Thymus (tissue), 11 donors: ENCODE results near the gene NT5C3B. TPM values are rescaled to one million over a fixed set of nuclear protein-coding genes. Genes with fewer than 3 reads are reported as not detected.
A peak's percentile ranks its signal among the peaks of the same experiment; 100 is the strongest.
"Not testable (repeated sequence)": the region's sequence is repeated elsewhere in the genome, so short reads cannot be mapped to it uniquely, and the experiment has no call there.

Source experiments
- DNase-seq, 9 donors: peaks; one replicate each; pipeline ENCODE4 v3.0.0-alpha.2; 2013; ENCODE audit warnings: low spot score in 9 of 9, low read depth in 6 of 9, missing footprints in 1 of 9
- H3K27ac ChIP-seq, 2 donors: one replicate each; pipeline ENCODE4 v1.5.1; 2013; ENCODE audit warnings: control low read depth in 1 of 2, low read depth in 1 of 2, low read length in 1 of 2, mild to moderate bottlenecking in 1 of 2, moderate library complexity in 1 of 2
- H3K27me3 ChIP-seq, 2 donors: one replicate each; pipeline ENCODE4 v1.5.1; 2013; ENCODE audit warnings: low read length in 1 of 2; ENCODE audit not compliant: control insufficient read depth in 2 of 2, insufficient read depth in 1 of 2
- H3K36me3 ChIP-seq, 2 donors: one replicate each; pipeline ENCODE4 v1.5.1; 2013; ENCODE audit warnings: low read length in 1 of 2, mild to moderate bottlenecking in 1 of 2, moderate library complexity in 1 of 2; ENCODE audit not compliant: control insufficient read depth in 2 of 2, insufficient read depth in 2 of 2
- H3K4me1 ChIP-seq, 2 donors: one replicate each; pipeline ENCODE4 v1.5.1; 2013; ENCODE audit warnings: low read length in 2 of 2; ENCODE audit not compliant: control insufficient read depth in 2 of 2, insufficient read depth in 2 of 2
- H3K4me3 ChIP-seq, 2 donors: one replicate each; pipeline ENCODE4 v1.5.1; 2013; ENCODE audit warnings: low read length in 2 of 2, control low read depth in 1 of 2, mild to moderate bottlenecking in 1 of 2
- H3K9me3 ChIP-seq, 2 donors: one replicate each; pipeline ENCODE4 v1.5.1; 2013; ENCODE audit warnings: low read length in 1 of 2, mild to moderate bottlenecking in 1 of 2; ENCODE audit not compliant: control insufficient read depth in 2 of 2, insufficient read depth in 1 of 2
- WGBS: extraction: QIAGEN DNeasy Blood & Tissue Kit; methylation state at CpG from one replicate; pipeline ENCODE4 v1.1.7; 2013; 5-methylcytosine and 5-hydroxymethylcytosine counted together
- polyA plus RNA-seq: library from polyadenylated mRNA; stranded (reverse); fragments of 200-250 nt; gene quantifications from one replicate; pipeline ENCODE4 v1.2.3, GENCODE V29; 2013
- total RNA-seq: library from RNA; stranded (reverse); fragments of 120-200 nt; gene quantifications from one replicate; pipeline ENCODE4 v1.2.4, GENCODE V29; 2013
- donor health status: healthy.

Gene NT5C3B
- total and polyA plus RNA-seq, 2 donors = 29.9 to 57.3 TPM

- WGBS = 37% methylated on average over 13 of the region's 13 CpGs
- DNase-seq = no peak
Observed at GRCh38 chr17:41835214-41835799, 725 bp downstream of the NT5C3B start.

GRCh38 chr17:41829961-41830360, 6.1 kb downstream of the NT5C3B start:
- H3K27me3 ChIP-seq, H3K4me1 ChIP-seq, H3K4me3 ChIP-seq, H3K9me3 ChIP-seq, H3K27ac ChIP-seq, DNase-seq, H3K36me3 ChIP-seq: not testable (repeated sequence)
- 90% methylated on average over 10 of the region's 10 CpGs for WGBS

More at GRCh38 chr17:41835214-41835799, 725 bp downstream of the NT5C3B start:
- no peaks in the 10 kb centered on the region for H3K9me3 ChIP-seq
- H3K27me3 ChIP-seq = peaks cover 0 to 26% of the 10 kb centered on the region in 2 donors
- H3K27ac ChIP-seq = no peak overlapping the region
- H3K36me3 ChIP-seq = peaks cover 0 to 6% of the 10 kb centered on the region in 2 donors
- H3K4me1 ChIP-seq = peaks cover 3 to 11% of the 10 kb centered on the region in 2 donors
- H3K4me3 ChIP-seq = peak overlapping the region; percentile 54 to 67

DNA sequence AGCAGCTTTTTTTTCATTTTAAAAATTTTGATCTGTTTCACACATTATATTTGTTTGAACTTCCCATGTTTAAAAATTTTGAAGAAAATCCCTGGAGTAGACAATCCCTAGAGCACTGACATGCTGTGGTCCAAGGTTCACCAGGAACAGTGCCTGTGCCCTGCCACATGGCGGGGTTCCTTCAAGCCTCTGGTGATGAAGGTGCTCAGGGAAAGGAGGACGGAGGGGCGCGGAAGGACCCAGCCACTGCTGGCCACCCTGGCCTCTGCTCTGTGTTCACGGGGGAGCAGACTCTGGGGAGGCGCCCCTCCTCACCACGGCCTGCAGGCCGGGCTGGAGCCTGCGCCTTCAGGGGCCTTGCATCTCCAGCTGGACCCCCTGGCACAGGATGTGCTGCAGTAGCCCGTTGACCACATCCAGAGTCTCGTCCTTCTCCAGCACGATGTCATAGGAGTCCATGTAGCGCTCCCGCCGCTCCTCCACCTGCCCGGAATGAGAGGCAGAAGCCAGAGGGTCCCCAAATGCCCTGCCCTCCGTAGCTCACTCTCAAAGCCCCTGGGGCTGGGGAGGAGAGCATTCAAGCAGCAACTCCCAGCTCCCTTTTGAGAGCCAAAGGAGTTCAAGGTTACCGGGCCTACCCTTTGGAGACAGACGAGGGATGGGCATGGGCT, 10.7 kb downstream of the NT5C3B start:
- WGBS = 97% methylated on average over 19 of the region's 19 CpGs
- Histone ChIP-seq H3K36me3 (peaks cover 4 to 8% of the 10 kb centered on the region in 2 donors), H3K27me3 (no peaks in the 10 kb centered on the region), H3K4me3 (no peak overlapping the region), H3K9me3 (no peaks in the 10 kb centered on the region), H3K27ac (no peak overlapping the region), H3K4me1 (no peaks in the 10 kb centered on the region)
- DNase-seq = no peak

DNA sequence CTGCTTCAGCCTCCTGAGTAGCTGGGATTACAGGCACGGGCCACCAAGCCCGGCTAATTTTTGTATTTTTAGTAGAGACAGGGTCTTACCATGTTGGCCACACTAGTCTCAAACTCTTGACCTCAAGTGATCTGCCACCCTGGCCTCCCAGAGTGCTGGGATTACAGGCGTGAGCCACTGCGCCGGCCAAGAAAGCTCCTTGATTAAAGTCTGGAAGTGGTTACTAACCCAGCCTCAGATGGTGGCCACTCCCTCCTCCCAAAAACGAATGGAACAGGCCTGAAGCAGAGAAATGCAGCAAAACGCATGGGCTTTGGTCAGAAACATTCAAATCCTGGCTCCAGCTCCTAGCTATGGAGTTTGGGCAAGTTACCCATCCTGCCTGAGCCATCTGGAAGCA, 11.9 kb downstream of the NT5C3B start:
- Histone ChIP-seq H3K27ac (no peak overlapping the region), H3K4me1 (no peaks in the 10 kb centered on the region), H3K4me3 (no peak overlapping the region), H3K36me3 (peaks cover 3% of the 10 kb centered on the region in 2 donors), H3K27me3 (no peaks in the 10 kb centered on the region), H3K9me3 (no peaks in the 10 kb centered on the region)
- no peak for DNase-seq
- 78% methylated on average over 7 of the region's 7 CpGs for WGBS

- H3K9me3 ChIP-seq = no peaks in the 10 kb centered on the region
- no peaks in the 10 kb centered on the region for H3K4me1 ChIP-seq
- peaks cover 3% of the 10 kb centered on the region in 2 donors for H3K36me3 ChIP-seq
- H3K27ac ChIP-seq = no peak overlapping the region
- H3K4me3 ChIP-seq = no peak overlapping the region
- no peaks in the 10 kb centered on the region for H3K27me3 ChIP-seq
- no peak for DNase-seq
- 95% methylated on average over 7 of the region's 7 CpGs for WGBS
Observed at GRCh38 chr17:41823580-41823979, 12.5 kb downstream of the NT5C3B start.

GRCh38 chr17:41823141-41823524, 12.9 kb downstream of the NT5C3B start:
- no peak for DNase-seq
- peaks cover 3% of the 10 kb centered on the region in 2 donors for H3K36me3 ChIP-seq
- no peak overlapping the region for H3K27ac ChIP-seq
- H3K9me3 ChIP-seq = no peaks in the 10 kb centered on the region
- no peaks in the 10 kb centered on the region for H3K4me1 ChIP-seq
- H3K27me3 ChIP-seq = no peaks in the 10 kb centered on the region
- no peak overlapping the region for H3K4me3 ChIP-seq
- WGBS = 97% methylated on average over 1 of the region's 1 CpG

- Histone ChIP-seq H3K27me3 (no peaks in the 10 kb centered on the region), H3K4me3 (no peak overlapping the region), H3K36me3 (peaks cover 3% of the 10 kb centered on the region in 2 donors), H3K9me3 (no peaks in the 10 kb centered on the region), H3K4me1 (no peaks in the 10 kb centered on the region), H3K27ac (no peak overlapping the region)
- WGBS = 92% methylated on average over 12 of the region's 12 CpGs
- DNase-seq = no peak
Observed at GRCh38 chr17:41822216-41823140, 13.6 kb downstream of the NT5C3B start.

GRCh38 chr17:41821776-41822175, 14.3 kb downstream of the NT5C3B start:
- H3K36me3 ChIP-seq = peaks cover 3% of the 10 kb centered on the region in 2 donors
- WGBS = 96% methylated on average over 14 of the region's 14 CpGs
- DNase-seq = no peak
- no peaks in the 10 kb centered on the region for H3K4me1 ChIP-seq
- no peak overlapping the region for H3K27ac ChIP-seq
- no peaks in the 10 kb centered on the region for H3K9me3 ChIP-seq
- H3K4me3 ChIP-seq = no peak overlapping the region
- peaks cover 0 to under 1% of the 10 kb centered on the region in 2 donors for H3K27me3 ChIP-seq

DNA sequence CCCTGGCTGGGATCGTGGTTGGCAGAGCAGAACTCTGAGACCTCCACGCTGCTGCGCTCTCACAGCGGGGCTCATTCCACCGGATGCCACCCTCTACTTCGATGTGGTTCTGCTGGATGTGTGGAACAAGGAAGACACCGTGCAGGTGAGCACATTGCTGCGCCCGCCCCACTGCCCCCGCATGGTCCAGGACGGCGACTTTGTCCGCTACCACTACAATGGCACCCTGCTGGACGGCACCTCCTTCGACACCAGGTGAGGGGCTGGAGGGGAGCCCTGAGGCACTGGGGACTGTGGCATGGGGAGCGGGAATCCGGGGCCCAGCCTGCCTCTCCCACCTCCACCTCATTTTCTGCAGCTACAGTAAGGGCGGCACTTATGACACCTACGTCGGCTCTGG, 18.0 kb downstream of the NT5C3B start:
- Histone ChIP-seq H3K9me3 (peaks cover 0 to under 1% of the 10 kb centered on the region in 2 donors), H3K4me3 (no peak overlapping the region), H3K4me1 (no peaks in the 10 kb centered on the region), H3K27ac (no peak overlapping the region), H3K27me3 (peaks cover 12 to 22% of the 10 kb centered on the region in 2 donors), H3K36me3 (no peaks in the 10 kb centered on the region)
- WGBS = 99% methylated on average over 20 of the region's 20 CpGs
- no peak for DNase-seq
